Endothelial cell of umbilical vein (primary cell): ENCODE results near the gene ITGB2. TPM values are rescaled to one million over a fixed set of nuclear protein-coding genes. Genes with fewer than 3 reads are reported as not detected.

ENCODE experiments used
- BruUV-seq: library from RNA; stranded (reverse); fragments of 400-500 nt; replicated peaks from 2 replicates; lab custom pipeline; 2021; lab: Mats Ljungman, UMichigan
- CTCF ChIA-PET: fragments of 300-600, 350-600 bp; sonication (Branson Sonifier 250); formaldehyde crosslinking; loops from one replicate; lab custom pipeline; 2021; ENCODE audit warnings: antibody characterized with exemption, inconsistent platforms; lab: Charles Lee
- POLR2A ChIA-PET: fragments of 300-600, 350-600 bp; sonication (Branson Sonifier 250); formaldehyde crosslinking; loops from one replicate; lab custom pipeline; 2021; ENCODE audit warnings: antibody characterized with exemption, inconsistent platforms; lab: Charles Lee
- DNase-seq: peaks from one replicate; pipeline ENCODE4 v3.0.0-alpha.2; 2011; ENCODE audit warnings: low read depth, low spot score
- FAIRE-seq: peaks from 2 replicates; lab custom pipeline; 2011; peaks lifted over from hg19 to GRCh38; lab: Jason Lieb, UNC
- H2AFZ ChIP-seq: 2 replicates; pipeline ENCODE4 v1.6.0; 2012; ENCODE audit warnings: low read depth, low read length, control low read depth, inconsistent platforms
- H3K27ac ChIP-seq: 2 replicates; pipeline ENCODE4 v1.5.1; 2011; ENCODE audit warnings: low read depth, mild to moderate bottlenecking, control low read depth, low read length, moderate library complexity; ENCODE audit not compliant: insufficient read depth
- H3K27me3 ChIP-seq, 2 experiments: 2 replicates each; pipeline versions ENCODE4 v1.6.0 to v1.6.1; 2011; ENCODE audit warnings: low read length in 2 of 2, mixed read lengths in 1 of 2; ENCODE audit not compliant: control insufficient read depth in 2 of 2, insufficient read depth in 2 of 2
- H3K36me3 ChIP-seq, 2 experiments: 2 replicates in 1 of 2; 3 replicates in 1 of 2; pipeline ENCODE4 v1.5.1; 2011; ENCODE audit warnings: low read length in 2 of 2, mild to moderate bottlenecking in 1 of 2, moderate library complexity in 1 of 2; ENCODE audit not compliant: control insufficient read depth in 2 of 2, insufficient read depth in 2 of 2; ENCODE audit errors: extremely low read depth in 1 of 2
- H3K4me1 ChIP-seq: 3 replicates; pipeline ENCODE4 v1.5.1; 2011; ENCODE audit warnings: mild to moderate bottlenecking, low read length; ENCODE audit not compliant: control insufficient read depth, insufficient read depth; ENCODE audit errors: extremely low read depth
- H3K4me2 ChIP-seq: 2 replicates; pipeline ENCODE4 v1.6.1; 2011; ENCODE audit warnings: low read length, control low read depth, mixed read lengths; ENCODE audit not compliant: insufficient read depth
- H3K4me3 ChIP-seq, 3 experiments: fragments of 200-600 bp in 1 of 3; sonication (generic), shearing (Covaris generic) in 1 of 3; replicated peaks in 1 of 3; 2 replicates each; pipeline ENCODE4 v1.5.1; 2011 to 2016; ENCODE audit warnings: control low read depth in 3 of 3, low read length in 3 of 3, mild to moderate bottlenecking in 2 of 3, inconsistent platforms in 1 of 3, low read depth in 1 of 3, moderate library complexity in 1 of 3; ENCODE audit not compliant: insufficient read depth in 1 of 3
- H3K79me2 ChIP-seq: 2 replicates; pipeline ENCODE4 v1.6.0; 2012; ENCODE audit warnings: low read length, inconsistent platforms; ENCODE audit not compliant: control insufficient read depth, insufficient read depth
- H3K9ac ChIP-seq: replicated peaks from 2 replicates; pipeline ENCODE3; 2011; ENCODE audit warnings: low read length, control low read depth; ENCODE audit not compliant: insufficient read depth; ENCODE audit errors: extremely low read depth
- H3K9me1 ChIP-seq: replicated peaks from 3 replicates; pipeline ENCODE4 v1.6.0; 2011; ENCODE audit warnings: mild to moderate bottlenecking, low read length; ENCODE audit not compliant: control insufficient read depth, insufficient read depth; ENCODE audit errors: extremely low read depth
- H3K9me3 ChIP-seq: replicated peaks from 2 replicates; pipeline ENCODE4 v1.5.1; 2012; ENCODE audit warnings: low read length, inconsistent platforms; ENCODE audit not compliant: control insufficient read depth, insufficient read depth
- H4K20me1 ChIP-seq: replicated peaks from 2 replicates; pipeline ENCODE3; 2011; ENCODE audit warnings: mild to moderate bottlenecking, low read length; ENCODE audit not compliant: control insufficient read depth, insufficient read depth; ENCODE audit errors: extremely low read depth
- EZH2 ChIP-seq: IDR thresholded peaks from 2 replicates; pipeline ENCODE4 v1.6.1; 2012; ENCODE audit warnings: borderline replicate concordance, low read depth, mild to moderate bottlenecking, moderate library complexity, low read length, inconsistent platforms; ENCODE audit not compliant: severe bottlenecking
- FOS ChIP-seq: IDR thresholded peaks from 2 replicates; pipeline ENCODE4 v1.6.1; 2011; ENCODE audit warnings: mild to moderate bottlenecking, low read length, moderate library complexity, borderline replicate concordance; ENCODE audit not compliant: insufficient read depth
- GATA2 ChIP-seq: IDR thresholded peaks from 2 replicates; pipeline ENCODE4 v1.7.0; 2011; ENCODE audit warnings: low read depth, mild to moderate bottlenecking, moderate library complexity, mixed read lengths, low read length; ENCODE audit not compliant: insufficient read length, insufficient read depth
- JUN ChIP-seq: IDR thresholded peaks from 2 replicates; pipeline ENCODE4 v1.6.1; 2011; ENCODE audit warnings: borderline replicate concordance, low read depth; ENCODE audit not compliant: insufficient read length, insufficient read depth
- MYC ChIP-seq: IDR thresholded peaks from one replicate; pipeline ENCODE4 v1.6.1; 2011; ENCODE audit warnings: mild to moderate bottlenecking, low read depth, low read length
- POLR2A ChIP-seq: IDR thresholded peaks from 2 replicates; pipeline ENCODE4 v1.6.1; 2012; ENCODE audit warnings: low read depth, mild to moderate bottlenecking, control low read depth, low read length
- POLR2AphosphoS5 ChIP-seq: IDR thresholded peaks from 2 replicates; pipeline ENCODE4 v1.6.1; 2012; ENCODE audit warnings: low read depth, mild to moderate bottlenecking, control low read depth, low read length, moderate library complexity; ENCODE audit not compliant: insufficient read depth
- dilution Hi-C: fragments of 300-500 bp; cut with MboI; formaldehyde crosslinking; loops from one replicate; pipeline ENCODE4 v1.15.0; 2019; ENCODE audit warnings: low sequenced_read_pairs; ENCODE audit not compliant: extremely low pct_ligation_motif_present
- intact Hi-C: fragments of 100-400 bp; cut with micrococcal nuclease; formaldehyde crosslinking; loops from one replicate; pipeline ENCODE4 v1.10.0; 2022
- polyA plus RNA-seq, 4 experiments: library from polyadenylated mRNA; depleted of rRNA in 3 of 4; stranded (reverse) in 3 of 4; unstranded in 1 of 4; fragments of >200 nt; gene quantifications; 2 replicates each; pipeline versions ENCODE4 v1.2.1 to v1.2.3, GENCODE V29; 2011 to 2012; ENCODE audit warnings: missing spikeins in 1 of 4
- total RNA-seq: library from RNA; stranded (reverse); gene quantifications from 2 replicates; pipeline ENCODE4 v1.2.3, GENCODE V29; 2021
- TF ChIP-seq, protein P1 (sequence below): IDR thresholded peaks from 2 replicates; pipeline ENCODE4 v1.6.1; 2011; ENCODE audit not compliant: insufficient read depth, insufficient read length
- TF ChIP-seq, protein P2 (sequence below), 2 donors: IDR thresholded peaks; 1 replicate in 1 of 2; 2 replicates in 1 of 2; pipeline ENCODE4 v1.5.1; 2011; ENCODE audit warnings: low read length in 2 of 2, mild to moderate bottlenecking in 2 of 2, moderate library complexity in 2 of 2, control low read depth in 1 of 2, inconsistent platforms in 1 of 2, low read depth in 1 of 2; ENCODE audit not compliant: insufficient read depth in 1 of 2; ENCODE audit errors: extremely low read depth in 1 of 2

ITGB2 gene
- total and polyA plus RNA-seq, 2 donors (not counting 3 experiments of a cell fraction or from before 2014, with no cell fraction given): 0.39 to 0.91 TPM

DNA sequence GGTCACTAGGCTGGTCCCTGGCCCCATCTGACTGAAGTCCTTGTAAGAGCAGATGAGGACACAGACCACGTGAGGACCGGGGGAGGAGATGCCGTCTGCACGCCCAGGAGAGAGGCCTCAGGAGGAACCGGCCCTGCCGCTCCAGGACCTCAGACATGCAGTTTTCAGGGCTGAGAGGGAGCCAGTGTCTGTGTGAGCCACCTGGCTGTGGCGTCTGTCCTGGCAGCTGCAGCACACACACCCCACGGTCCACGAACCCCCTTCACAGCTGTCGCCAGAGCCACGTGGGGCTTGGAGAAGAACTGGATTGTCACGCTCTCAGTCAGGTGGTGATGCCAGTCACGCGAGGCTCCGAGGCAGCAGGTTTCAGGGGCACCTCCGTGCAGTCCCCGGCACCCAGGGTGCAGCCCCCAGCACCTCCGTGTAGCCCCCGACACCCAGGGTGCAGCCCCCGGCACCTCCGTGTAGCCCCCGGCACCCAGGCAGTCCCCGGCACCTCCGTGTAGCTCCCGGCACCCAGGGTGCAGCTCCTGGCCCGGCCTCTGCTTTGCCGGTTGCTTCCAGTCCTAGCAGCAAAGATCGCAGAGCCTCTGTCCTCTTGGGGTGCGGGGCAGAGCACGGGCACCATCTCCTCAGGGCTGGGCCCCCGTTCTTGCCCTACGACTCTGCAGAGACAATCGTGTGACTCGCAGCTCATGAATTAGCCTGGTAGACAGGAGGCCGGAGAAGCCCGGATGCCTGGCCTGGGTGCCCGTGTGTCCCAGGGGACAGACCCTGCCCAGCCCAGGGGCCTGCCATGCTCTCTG, 83.8 kb downstream of the ITGB2 start:
- Histone ChIP-seq H3K27me3 (no peaks in the 10 kb centered on the region), H3K4me1 (no peaks in the 10 kb centered on the region), H3K4me3 (no peak overlapping the region), H3K79me2 (no peaks in the 10 kb centered on the region), H3K4me2 (no peak overlapping the region), H3K27ac (no peak overlapping the region), H3K9me1 (no peaks in the 10 kb centered on the region), H3K9ac (no peak overlapping the region), H4K20me1 (no peaks in the 10 kb centered on the region), H3K9me3 (no peaks in the 10 kb centered on the region), H2AFZ (no peak overlapping the region), H3K36me3 (no peaks in the 10 kb centered on the region)
- ChIA-PET CTCF (no interaction called here), POLR2A (no interaction called here)
- DNase-seq: no peak
- FAIRE-seq: no peak
- intact Hi-C loops: no loop called here
- TF ChIP-seq FOS (no peak), POLR2AphosphoS5 (no peak), POLR2A (no peak)
- dilution Hi-C loops: no loop called here
- BruUV-seq: no TSS peak

DNA sequence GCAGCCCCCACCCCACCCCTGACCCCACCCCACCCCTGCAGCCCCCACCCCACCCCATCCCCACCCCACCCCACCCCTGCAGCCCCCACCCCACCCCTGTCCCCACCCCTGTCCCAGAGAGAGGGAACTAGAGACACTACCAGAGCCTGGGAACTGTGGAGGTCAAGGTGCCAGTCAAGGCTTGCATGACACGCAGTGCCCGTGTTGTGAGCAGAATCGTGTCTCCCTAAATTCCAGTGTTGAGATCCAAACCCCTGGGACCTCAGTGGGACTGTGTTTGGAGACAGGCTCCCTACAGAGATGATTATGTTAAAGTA, 84.4 kb downstream of the ITGB2 start:
- BruUV-seq: no TSS peak
- no peak for DNase-seq
- intact Hi-C loops (no loop called here), dilution Hi-C loops (no loop called here)
- Histone ChIP-seq H3K4me2 (no peak overlapping the region), H3K4me1 (no peaks in the 10 kb centered on the region), H3K27me3 (peaks cover 0 to 3% of the 10 kb centered on the region in 2 experiments), H3K27ac (no peak overlapping the region), H3K36me3 (no peaks in the 10 kb centered on the region), H3K79me2 (no peaks in the 10 kb centered on the region), H4K20me1 (no peaks in the 10 kb centered on the region), H3K9me1 (no peaks in the 10 kb centered on the region), H2AFZ (no peak overlapping the region), H3K9ac (no peak overlapping the region), H3K4me3 (no peak overlapping the region), H3K9me3 (no peaks in the 10 kb centered on the region)
- ChIA-PET POLR2A (no interaction called here), CTCF (no interaction called here)
- no peak for FAIRE-seq
- TF ChIP-seq JUN (no peak), MYC (no peak), EZH2 (no peak), FOS (no peak), GATA2 (no peak), POLR2A (no peak), POLR2AphosphoS5 (no peak)
- TF ChIP-seq, protein P1, sequence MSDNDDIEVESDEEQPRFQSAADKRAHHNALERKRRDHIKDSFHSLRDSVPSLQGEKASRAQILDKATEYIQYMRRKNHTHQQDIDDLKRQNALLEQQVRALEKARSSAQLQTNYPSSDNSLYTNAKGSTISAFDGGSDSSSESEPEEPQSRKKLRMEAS: no peak
- TF ChIP-seq, protein P2, sequence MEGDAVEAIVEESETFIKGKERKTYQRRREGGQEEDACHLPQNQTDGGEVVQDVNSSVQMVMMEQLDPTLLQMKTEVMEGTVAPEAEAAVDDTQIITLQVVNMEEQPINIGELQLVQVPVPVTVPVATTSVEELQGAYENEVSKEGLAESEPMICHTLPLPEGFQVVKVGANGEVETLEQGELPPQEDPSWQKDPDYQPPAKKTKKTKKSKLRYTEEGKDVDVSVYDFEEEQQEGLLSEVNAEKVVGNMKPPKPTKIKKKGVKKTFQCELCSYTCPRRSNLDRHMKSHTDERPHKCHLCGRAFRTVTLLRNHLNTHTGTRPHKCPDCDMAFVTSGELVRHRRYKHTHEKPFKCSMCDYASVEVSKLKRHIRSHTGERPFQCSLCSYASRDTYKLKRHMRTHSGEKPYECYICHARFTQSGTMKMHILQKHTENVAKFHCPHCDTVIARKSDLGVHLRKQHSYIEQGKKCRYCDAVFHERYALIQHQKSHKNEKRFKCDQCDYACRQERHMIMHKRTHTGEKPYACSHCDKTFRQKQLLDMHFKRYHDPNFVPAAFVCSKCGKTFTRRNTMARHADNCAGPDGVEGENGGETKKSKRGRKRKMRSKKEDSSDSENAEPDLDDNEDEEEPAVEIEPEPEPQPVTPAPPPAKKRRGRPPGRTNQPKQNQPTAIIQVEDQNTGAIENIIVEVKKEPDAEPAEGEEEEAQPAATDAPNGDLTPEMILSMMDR (IDR thresholded peaks at IDR 0.05; ENCODE audit: extremely low read depth in 1 of 2, insufficient read depth in 1 of 2, low read depth in 1 of 2, low read length in 2 of 2): no peak
